ENCODE data around the gene HBP1. TPM values are rescaled to one million over a fixed set of nuclear protein-coding genes. Genes with fewer than 3 reads are reported as not detected.

The HBP1 gene
- total and polyA plus RNA-seq, 2 of the 8 experiments (the other 6 are each of a cell fraction or from before 2014, with no cell fraction given): 28.9 to 29.2 TPM

- TF ChIP-seq CHD7 (IDR thresholded peaks at IDR 0.05; ENCODE audit: insufficient replicate concordance, low read length): no peak
- no peak for TF ChIP-seq EZH2 (IDR thresholded peaks at IDR 0.05; ENCODE audit: low read depth, low read length, severe bottlenecking)
- TF ChIP-seq EGR1 (IDR thresholded peaks at IDR 0.05; ENCODE audit: borderline replicate concordance, low read depth, low read length): no peak
- no peak for TF ChIP-seq PHF8 (conservative IDR thresholded peaks at IDR 0.05; ENCODE audit: low read depth, low read length)
- TF ChIP-seq CEBPB (IDR thresholded peaks at IDR 0.05; ENCODE audit: low read depth, low read length): no peak
- no peak for TF ChIP-seq TBP (IDR thresholded peaks at IDR 0.05; ENCODE audit: low read depth, low read length)
- TF ChIP-seq SP4 (IDR thresholded peaks at IDR 0.05; ENCODE audit: low read length): no peak
- no peak for TF ChIP-seq POLR2A (IDR thresholded peaks at IDR 0.05; ENCODE audit: control extremely low read depth in 1 of 2, low read depth in 2 of 2, low read length in 2 of 2)
Observed at GRCh38 chr7:107233981-107234380, 65.2 kb downstream of the HBP1 start (continued).

All from H1 (cell line).